HG03378 (cell line): ENCODE results near the gene SLC24A3.

Experiments used
- ATAC-seq: cut with Tn5 transposase; IDR thresholded peaks from one replicate; pipeline ENCODE4 v1.9.1; 2021; ENCODE audit warnings: mild to moderate bottlenecking, moderate library complexity; ENCODE audit not compliant: unreplicated experiment

Gene SLC24A3

GRCh38 chr20:19493794-19494495 is 281.5 kb downstream of the SLC24A3 start:
- no peak for ATAC-seq

DNA sequence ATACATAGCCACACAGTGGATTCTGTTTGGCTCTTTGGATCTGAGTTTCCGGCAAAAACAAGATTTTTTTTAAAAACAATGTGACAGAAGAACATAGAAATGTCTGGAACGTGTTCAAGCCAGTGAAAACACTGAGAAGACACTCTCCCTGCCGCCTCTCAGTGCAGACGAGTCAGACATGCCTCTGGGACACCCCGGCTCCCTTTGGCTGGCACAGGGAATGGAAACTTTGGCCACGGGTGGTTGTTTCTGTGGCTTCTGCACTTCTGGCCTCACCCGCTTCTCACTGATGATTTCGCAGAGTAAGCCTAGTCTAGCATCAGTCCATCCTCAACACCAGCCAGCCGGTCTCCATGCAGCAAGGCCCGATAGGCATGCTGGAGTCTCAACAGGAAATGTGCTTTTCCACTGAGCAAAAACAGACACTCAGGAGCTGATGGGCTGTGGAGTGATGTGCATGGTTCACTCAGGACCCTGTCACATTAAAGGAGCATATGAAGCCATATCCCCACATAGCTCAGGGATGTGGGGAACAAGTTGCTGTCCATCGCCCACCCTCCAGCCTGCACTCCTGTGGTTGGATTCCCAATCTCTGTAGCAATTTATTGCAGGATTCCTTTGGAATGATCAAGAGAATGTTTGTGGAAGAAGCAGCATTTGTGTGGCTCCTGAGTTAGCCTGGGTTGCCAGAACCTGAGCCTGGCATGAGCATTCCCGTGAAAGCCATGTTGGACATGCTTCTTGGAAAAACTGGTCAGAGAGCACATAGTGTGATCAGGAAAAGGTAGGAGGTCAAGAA is 283.7 kb downstream of the SLC24A3 start:
- ATAC-seq: no peak

- no peak for ATAC-seq
Observed at GRCh38 chr20:19497064-19497463, 284.6 kb downstream of the SLC24A3 start.

- ATAC-seq: no peak
Observed at GRCh38 chr20:19498756-19499155, 286.3 kb downstream of the SLC24A3 start.

DNA sequence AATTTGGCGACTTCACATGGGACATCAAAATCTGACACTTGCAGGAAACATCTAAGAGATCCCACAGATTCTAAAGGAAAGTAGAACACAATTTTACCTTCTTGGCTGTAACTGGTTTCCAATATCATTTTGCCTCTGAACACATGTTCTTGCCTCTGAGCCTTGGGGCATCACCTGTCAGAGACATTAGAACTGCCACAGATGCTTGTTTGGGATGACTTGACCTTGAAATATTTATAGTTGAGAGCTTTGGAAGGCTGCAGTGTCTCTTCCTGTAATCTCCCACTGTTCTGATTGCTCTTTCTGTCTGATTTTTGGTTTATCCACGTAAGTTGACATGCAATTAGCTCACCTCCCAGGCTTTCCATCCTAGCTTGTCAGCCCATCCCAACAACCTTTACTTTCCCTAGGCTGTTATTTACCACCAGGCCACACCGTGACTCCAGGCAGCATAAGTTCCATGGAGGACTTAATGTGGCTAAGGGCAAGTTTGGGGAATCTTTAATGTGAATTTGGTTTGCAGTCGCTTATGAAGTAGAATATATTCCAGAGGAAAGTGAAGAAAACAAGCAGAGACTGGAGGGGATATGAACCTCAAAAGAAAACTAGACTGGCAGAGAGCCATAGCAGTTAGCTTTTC is 289.2 kb downstream of the SLC24A3 start:
- no peak for ATAC-seq

GRCh38 chr20:19502169-19502568 is 289.7 kb downstream of the SLC24A3 start:
- ATAC-seq: no peak

DNA sequence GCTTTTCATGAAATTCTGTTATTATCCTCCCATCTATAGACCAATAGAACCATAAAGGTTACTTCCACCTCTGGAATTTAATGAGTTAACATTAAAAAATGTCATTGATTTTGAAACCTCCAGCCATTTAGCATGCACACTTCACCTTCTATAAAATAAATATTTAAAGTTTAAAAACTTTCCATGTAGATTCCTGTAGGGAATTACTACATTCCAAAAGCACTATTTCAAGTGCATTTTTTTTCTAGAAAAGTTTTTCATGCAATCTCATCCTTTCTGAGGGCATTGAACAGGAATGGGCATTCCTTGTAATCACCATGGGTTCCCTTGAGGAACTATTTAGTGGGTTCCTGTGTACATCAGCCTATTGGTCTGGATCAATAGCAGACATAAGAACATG is 291.8 kb downstream of the SLC24A3 start:
- ATAC-seq: no peak

DNA sequence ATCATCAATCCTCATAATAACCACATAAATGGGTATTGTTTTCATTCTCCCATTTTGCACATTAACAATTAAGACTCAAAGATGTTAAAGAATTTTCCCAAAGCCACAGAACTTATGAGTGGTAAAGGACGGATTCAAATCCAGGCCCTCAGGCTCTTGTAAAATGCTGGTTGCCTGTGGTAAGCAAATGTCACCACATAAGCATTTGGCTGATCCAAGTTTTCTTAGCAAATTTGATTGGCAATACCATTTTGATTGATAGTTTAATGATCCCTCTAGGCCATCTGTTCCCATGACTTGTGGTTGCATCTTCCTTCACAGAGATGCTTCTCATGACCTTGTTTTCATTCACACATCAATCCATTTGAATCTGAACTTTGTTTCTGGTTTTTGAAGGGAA is 293.6 kb downstream of the SLC24A3 start:
- no peak for ATAC-seq

DNA sequence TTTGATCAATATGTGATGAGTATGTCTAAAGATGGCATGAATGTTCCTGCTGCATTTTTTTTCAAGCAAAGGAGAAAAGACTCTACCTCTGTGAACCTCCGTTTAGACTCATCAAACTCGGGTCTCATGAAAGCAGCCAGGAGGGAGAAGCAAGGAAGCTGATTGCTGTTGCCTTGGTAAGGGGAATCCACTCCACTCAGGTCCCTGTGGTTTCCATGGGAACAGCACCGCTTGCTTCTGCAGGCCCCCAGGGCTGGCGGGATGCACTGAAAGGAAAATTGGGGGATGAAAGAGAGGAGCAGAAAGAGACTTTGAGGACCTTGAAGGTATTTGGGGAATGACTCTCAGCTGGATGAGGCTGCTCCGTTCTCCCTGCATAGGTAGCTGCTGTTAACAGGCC is 296.0 kb downstream of the SLC24A3 start:
- no peak for ATAC-seq

GRCh38 chr20:19510611-19511010 is 298.2 kb downstream of the SLC24A3 start:
- ATAC-seq: no peak

- ATAC-seq: no peak
Observed at GRCh38 chr20:19511931-19512330, 299.5 kb downstream of the SLC24A3 start.

GRCh38 chr20:19512886-19513677 is 300.6 kb downstream of the SLC24A3 start:
- no peak for ATAC-seq

DNA sequence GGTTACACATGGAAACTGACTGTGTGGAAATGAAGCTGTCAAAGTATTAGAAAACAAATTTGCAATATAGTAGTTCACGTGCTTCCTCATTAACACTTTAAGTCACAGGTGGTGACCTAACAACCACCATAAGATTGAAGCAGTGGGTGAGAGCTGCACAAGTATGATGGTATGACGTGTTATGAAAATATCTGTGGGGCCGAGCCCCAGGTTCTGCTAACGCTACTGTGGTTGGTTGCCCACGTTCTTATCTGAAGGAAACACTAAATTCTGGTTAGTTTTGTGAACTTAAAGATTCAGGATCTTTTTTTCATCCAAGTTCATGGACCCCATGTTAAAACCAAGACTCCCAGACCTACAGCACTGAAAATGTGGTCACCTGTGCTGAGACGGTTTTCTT is 302.6 kb downstream of the SLC24A3 start:
- ATAC-seq: no peak

DNA sequence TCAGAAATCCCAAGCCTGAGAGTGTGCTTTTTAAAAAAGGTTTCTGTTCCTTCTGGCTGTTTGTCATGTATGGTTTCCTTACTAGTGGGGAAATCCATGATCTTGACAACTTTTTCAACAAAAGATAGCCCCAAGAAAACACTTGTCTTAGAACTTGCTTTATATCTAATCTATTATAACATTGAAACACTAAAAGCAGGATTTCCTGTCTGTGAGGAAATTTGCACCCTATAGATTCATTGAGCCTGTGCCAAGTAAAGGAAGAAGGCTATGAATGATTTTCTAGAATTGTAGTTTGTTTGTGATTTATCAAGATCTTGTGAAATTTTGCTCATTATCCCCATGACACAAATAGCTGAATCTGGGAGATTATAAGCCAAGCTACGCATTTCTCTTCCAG is 307.0 kb downstream of the SLC24A3 start:
- no peak for ATAC-seq

GRCh38 chr20:19520261-19520660 is 307.8 kb downstream of the SLC24A3 start:
- ATAC-seq: no peak

DNA sequence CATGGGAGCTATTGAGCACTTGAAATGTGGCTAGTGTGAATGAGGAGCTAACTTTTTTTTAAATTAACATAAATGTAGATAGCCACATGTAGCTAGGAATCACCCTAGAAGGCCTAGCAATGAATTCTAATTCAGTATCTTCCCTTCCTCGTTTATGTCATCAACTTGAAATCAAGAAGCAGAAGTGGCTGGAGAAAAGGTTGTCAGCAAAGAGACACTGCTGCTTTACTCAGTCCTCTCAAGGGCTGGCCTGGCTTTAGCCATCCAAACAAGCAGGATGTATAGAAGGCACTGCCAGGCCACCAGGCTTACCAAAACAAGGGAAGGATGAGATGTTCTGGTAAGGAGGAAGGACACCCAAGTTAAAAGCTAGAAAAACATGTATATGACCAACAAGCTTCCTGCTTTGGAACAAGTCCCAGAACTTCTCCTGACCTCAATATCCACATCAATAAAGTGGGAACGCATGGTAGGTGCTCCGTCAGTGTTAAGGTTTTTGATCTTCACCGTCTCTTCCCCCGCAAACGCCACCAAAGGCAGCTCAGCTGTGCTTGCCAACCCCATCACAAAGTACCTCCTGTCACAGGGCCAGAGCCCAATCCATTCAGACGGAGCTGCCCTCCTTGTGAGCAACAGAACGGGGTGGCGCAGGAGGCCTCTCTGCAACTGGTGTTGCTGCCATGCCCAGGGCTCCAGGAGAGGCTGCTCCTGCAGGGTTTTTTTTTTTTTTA is 309.8 kb downstream of the SLC24A3 start:
- ATAC-seq: no peak

- ATAC-seq: no peak
Observed at GRCh38 chr20:19522836-19523590, 310.6 kb downstream of the SLC24A3 start.

DNA sequence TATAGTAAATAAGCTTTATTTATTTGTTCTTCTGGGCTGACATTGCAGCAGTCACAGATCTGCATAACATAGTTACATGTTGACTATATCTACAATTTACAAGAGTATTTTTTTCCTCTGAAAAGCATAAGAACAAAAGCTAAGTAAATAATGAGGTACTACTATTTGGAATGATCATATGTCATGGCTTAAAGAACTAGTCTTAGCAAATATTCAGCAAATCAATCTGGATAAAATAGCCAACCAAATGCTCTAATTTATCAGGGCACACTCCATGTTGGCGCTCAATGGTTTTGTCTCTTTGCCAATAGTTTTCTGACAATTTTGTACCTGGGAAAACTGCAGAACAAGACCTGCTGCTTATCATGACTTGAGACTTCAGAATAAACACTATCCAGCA is 312.2 kb downstream of the SLC24A3 start:
- ATAC-seq: no peak

DNA sequence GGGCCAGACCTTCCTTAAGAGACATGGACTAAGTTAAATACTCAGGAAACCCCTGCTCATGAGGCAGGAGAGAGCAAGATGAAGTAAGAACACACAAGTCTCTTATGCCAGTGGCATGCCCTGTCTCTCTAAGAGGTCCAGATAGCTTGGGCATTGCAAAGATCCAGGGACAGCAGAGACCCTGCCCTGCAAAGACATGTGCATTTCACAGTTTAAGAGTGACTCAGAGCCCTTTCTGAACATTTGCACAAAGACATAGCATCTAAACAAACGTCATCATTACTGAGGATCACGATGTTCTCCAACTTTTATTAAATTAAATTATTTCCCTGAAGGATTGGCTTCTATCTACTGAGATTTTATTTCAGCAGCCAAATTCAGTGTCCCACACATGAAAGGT is 315.1 kb downstream of the SLC24A3 start:
- ATAC-seq: no peak
